Islet of Langerhans (tissue), 1 donor: ENCODE data around the gene KCNF1.

Experiments used
- FAIRE-seq: peaks from one replicate; lab custom pipeline; 2011; peaks lifted over from hg19 to GRCh38; lab: Jason Lieb, UNC

Gene KCNF1

GRCh38 chr2:10880586-10881321 lies 31.0 kb upstream of the KCNF1 start:
- FAIRE-seq: no peak

GRCh38 chr2:10882568-10882967 lies 29.2 kb upstream of the KCNF1 start:
- no peak for FAIRE-seq

GRCh38 chr2:10883066-10883465 lies 28.7 kb upstream of the KCNF1 start:
- no peak for FAIRE-seq

GRCh38 chr2:10883801-10884478 lies 27.8 kb upstream of the KCNF1 start:
- FAIRE-seq: no peak

GRCh38 chr2:10884574-10884975 lies 27.2 kb upstream of the KCNF1 start:
- FAIRE-seq: no peak

GRCh38 chr2:10885094-10885860 lies 26.5 kb upstream of the KCNF1 start:
- FAIRE-seq: no peak

- FAIRE-seq: no peak
Observed at GRCh38 chr2:10887476-10887875, 24.3 kb upstream of the KCNF1 start.

- no peak for FAIRE-seq
Observed at GRCh38 chr2:10889651-10890215, 22.0 kb upstream of the KCNF1 start.

- no peak for FAIRE-seq
Observed at GRCh38 chr2:10890706-10891270, 20.9 kb upstream of the KCNF1 start.

- FAIRE-seq: no peak
Observed at GRCh38 chr2:10891390-10891789, 20.3 kb upstream of the KCNF1 start.

GRCh38 chr2:10891848-10892247 lies 19.9 kb upstream of the KCNF1 start:
- FAIRE-seq: no peak

GRCh38 chr2:10892316-10892715 lies 19.4 kb upstream of the KCNF1 start:
- no peak for FAIRE-seq

GRCh38 chr2:10892796-10893350 lies 18.9 kb upstream of the KCNF1 start:
- FAIRE-seq: no peak

- FAIRE-seq: no peak
Observed at GRCh38 chr2:10894264-10894935, 17.3 kb upstream of the KCNF1 start.

- FAIRE-seq: no peak
Observed at GRCh38 chr2:10895231-10895630, 16.5 kb upstream of the KCNF1 start.

- no peak for FAIRE-seq
Observed at GRCh38 chr2:10897956-10898355, 13.8 kb upstream of the KCNF1 start.

- FAIRE-seq: no peak
Observed at GRCh38 chr2:10900216-10901109, 11.3 kb upstream of the KCNF1 start.

GRCh38 chr2:10901160-10901939 lies 10.4 kb upstream of the KCNF1 start:
- no peak for FAIRE-seq

- no peak for FAIRE-seq
Observed at GRCh38 chr2:10903861-10904210, 7.9 kb upstream of the KCNF1 start.

GRCh38 chr2:10904455-10904854 lies 7.3 kb upstream of the KCNF1 start:
- no peak for FAIRE-seq
